NB4 (cell line): Measurements from ENCODE around the gene SLC22A23.

Experiments
- DNase-seq: peaks from one replicate; pipeline ENCODE4 v3.0.0; 2010; ENCODE audit warnings: low read depth
- H3K4me3 ChIP-seq: one replicate; pipeline ENCODE4 v1.5.1; 2011; ENCODE audit warnings: mild to moderate bottlenecking, low read depth, low read length, moderate library complexity
- CTCF ChIP-seq: IDR thresholded peaks from one replicate; pipeline ENCODE4 v1.5.1; 2012; ENCODE audit warnings: low read depth, low read length
- MAX ChIP-seq: IDR thresholded peaks from 2 replicates; pipeline ENCODE4 v1.6.1; 2011; ENCODE audit warnings: low read depth, low read length
- MYC ChIP-seq: IDR thresholded peaks from 2 replicates; pipeline ENCODE4 v1.6.1; 2011; ENCODE audit warnings: low read depth, low read length
- POLR2A ChIP-seq: IDR thresholded peaks from 2 replicates; pipeline ENCODE4 v1.6.1; 2011; ENCODE audit warnings: mild to moderate bottlenecking; ENCODE audit not compliant: insufficient read length; ENCODE audit errors: extremely low read depth

The SLC22A23 gene

GRCh38 chr6:3371222-3371949 lies 85.5 kb downstream of the SLC22A23 start:
- no peak overlapping the region for H3K4me3 ChIP-seq
- no peak for DNase-seq
- TF ChIP-seq MYC: no peak
- TF ChIP-seq CTCF: no peak
- no peak for TF ChIP-seq POLR2A
- no peak for TF ChIP-seq MAX

GRCh38 chr6:3370361-3371221 lies 86.3 kb downstream of the SLC22A23 start:
- no peak overlapping the region for H3K4me3 ChIP-seq
- TF ChIP-seq POLR2A (no peak), MYC (no peak), CTCF (no peak)
- no peak for DNase-seq

GRCh38 chr6:3369985-3370360 lies 86.9 kb downstream of the SLC22A23 start:
- DNase-seq: no peak

GRCh38 chr6:3368685-3369084 lies 88.2 kb downstream of the SLC22A23 start:
- TF ChIP-seq MYC (no peak), MAX (no peak), CTCF (no peak), POLR2A (no peak)
- no peak overlapping the region for H3K4me3 ChIP-seq
- no peak for DNase-seq

More at GRCh38 chr6:3369985-3370360, 86.9 kb downstream of the SLC22A23 start:
- TF ChIP-seq MYC (no peak), POLR2A (no peak)
- no peak overlapping the region for H3K4me3 ChIP-seq

GRCh38 chr6:3367630-3368029 lies 89.2 kb downstream of the SLC22A23 start:
- DNase-seq: no peak
- TF ChIP-seq POLR2A: no peak
- TF ChIP-seq MYC: no peak
- no peak for TF ChIP-seq CTCF
- no peak for TF ChIP-seq MAX
- H3K4me3 ChIP-seq: no peak overlapping the region

- DNase-seq: no peak
- no peak for TF ChIP-seq POLR2A
- no peak for TF ChIP-seq CTCF
- no peak for TF ChIP-seq MAX
- TF ChIP-seq MYC: no peak
- no peak overlapping the region for H3K4me3 ChIP-seq
Measured at GRCh38 chr6:3366596-3367413, 90.0 kb downstream of the SLC22A23 start.
